GM18507 (cell line): ENCODE results near the gene MRPL27.

ENCODE experiments used
- DNase-seq: peaks from one replicate; pipeline ENCODE4 v3.0.0; 2011; ENCODE audit warnings: low read depth; ENCODE audit not compliant: insufficient read length; ENCODE audit errors: extremely low spot score
- FAIRE-seq: peaks from 2 replicates; lab custom pipeline; 2011; peaks lifted over from hg19 to GRCh38; lab: Jason Lieb, UNC

MRPL27 gene

GRCh38 chr17:50389534-50389933 is 16.6 kb upstream of the MRPL27 start:
- DNase-seq (no peak), FAIRE-seq (no peak)

GRCh38 chr17:50388728-50389127 is 15.7 kb upstream of the MRPL27 start:
- FAIRE-seq (no peak), DNase-seq (no peak)

GRCh38 chr17:50386510-50386909 is 13.5 kb upstream of the MRPL27 start:
- FAIRE-seq: no peak

GRCh38 chr17:50382931-50383330 is 9.9 kb upstream of the MRPL27 start:
- no peak for FAIRE-seq

More at GRCh38 chr17:50386510-50386909, 13.5 kb upstream of the MRPL27 start:
- DNase-seq: no peak

GRCh38 chr17:50381920-50382319 is 8.9 kb upstream of the MRPL27 start:
- DNase-seq (no peak), FAIRE-seq (no peak)

More at GRCh38 chr17:50382931-50383330, 9.9 kb upstream of the MRPL27 start:
- DNase-seq: no peak

- no peak for DNase-seq
- FAIRE-seq: no peak
Measured at GRCh38 chr17:50381260-50381815, 8.4 kb upstream of the MRPL27 start.

- DNase-seq (no peak), FAIRE-seq (no peak)
Measured at GRCh38 chr17:50380369-50381259, 7.6 kb upstream of the MRPL27 start.

- no peak for FAIRE-seq
- no peak for DNase-seq
Measured at GRCh38 chr17:50379351-50380132, 6.6 kb upstream of the MRPL27 start.

- no peak for DNase-seq
Measured at GRCh38 chr17:50375858-50376538, 3.0 kb upstream of the MRPL27 start.

GRCh38 chr17:50373705-50374104 is 721 bp upstream of the MRPL27 start:
- FAIRE-seq: no peak
- DNase-seq: no peak

More at GRCh38 chr17:50375858-50376538, 3.0 kb upstream of the MRPL27 start:
- no peak for FAIRE-seq

GRCh38 chr17:50372222-50372757 is 694 bp downstream of the MRPL27 start:
- FAIRE-seq: no peak
- no peak for DNase-seq

GRCh38 chr17:50371526-50371925 is 1.5 kb downstream of the MRPL27 start:
- FAIRE-seq: no peak
- no peak for DNase-seq

- no peak for DNase-seq
- no peak for FAIRE-seq
Measured at GRCh38 chr17:50370052-50370451, 2.9 kb downstream of the MRPL27 start.

GRCh38 chr17:50367401-50367800 is 5.6 kb downstream of the MRPL27 start:
- DNase-seq (no peak), FAIRE-seq (no peak)

GRCh38 chr17:50365649-50366393 is 7.2 kb downstream of the MRPL27 start:
- DNase-seq: no peak
- FAIRE-seq: no peak

- DNase-seq (no peak), FAIRE-seq (no peak)
Measured at GRCh38 chr17:50365165-50365564, 7.8 kb downstream of the MRPL27 start.

GRCh38 chr17:50364715-50365114 is 8.3 kb downstream of the MRPL27 start:
- no peak for FAIRE-seq
- DNase-seq: no peak

- DNase-seq: no peak
- no peak for FAIRE-seq
Measured at GRCh38 chr17:50364061-50364458, 8.9 kb downstream of the MRPL27 start.
